Prostate gland (tissue), 1 donor: ENCODE results near the gene MRNIP.

ENCODE experiments used
- POLR2A ChIP-seq: fragments of 450-650 bp; IDR thresholded peaks from one replicate; pipeline ENCODE4 v1.6.1; 2016; ENCODE audit warnings: antibody characterized with exemption, mild to moderate bottlenecking
- POLR2AphosphoS5 ChIP-seq: sonication (generic); formaldehyde crosslinking; IDR thresholded peaks from one replicate; pipeline ENCODE4 v1.6.1; 2017; ENCODE audit warnings: antibody characterized with exemption

DNA sequence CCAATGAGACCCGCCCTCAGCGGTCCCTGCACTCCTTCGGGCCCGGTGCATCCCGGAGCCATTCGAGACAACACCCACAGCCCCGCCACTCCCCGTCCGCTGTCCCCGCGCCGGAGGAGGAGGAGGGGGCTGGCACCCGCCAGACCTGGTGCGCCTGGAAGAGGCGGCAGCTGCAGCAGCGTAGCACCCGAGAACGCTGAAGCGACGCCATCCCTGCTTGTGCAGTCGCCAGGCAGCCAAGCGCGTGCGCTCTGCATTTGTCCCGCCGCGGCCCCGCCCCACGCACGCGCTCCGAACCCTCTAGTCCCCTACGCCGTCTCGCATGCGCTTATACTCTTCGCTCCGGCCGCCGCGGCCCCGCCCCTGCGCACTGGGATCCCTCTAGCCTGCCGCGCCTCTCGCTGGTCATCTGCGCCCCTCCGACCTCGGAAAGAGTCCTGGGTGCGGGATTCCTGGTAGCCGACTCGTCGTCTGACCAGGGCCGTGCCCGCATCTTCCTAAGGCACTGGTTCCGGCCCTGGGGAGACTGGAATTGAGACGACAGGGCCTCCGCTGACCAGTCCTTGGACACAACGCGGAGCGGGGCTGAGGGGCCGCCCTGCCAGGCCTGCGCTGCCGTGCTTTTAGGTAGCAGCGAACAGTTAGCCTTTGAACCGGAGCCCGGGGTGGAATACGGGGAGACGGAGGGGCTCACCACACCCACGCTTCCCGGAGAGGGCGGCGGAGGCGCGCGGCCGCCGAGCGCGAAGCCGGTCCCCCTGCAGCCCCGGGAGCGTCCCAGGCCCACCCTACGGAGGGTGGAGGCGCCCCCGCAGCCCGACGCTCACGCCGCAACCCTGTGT lies at the start of gene MRNIP:
- TF ChIP-seq POLR2A (peak; percentile 91), POLR2AphosphoS5 (peak; percentile 95)
